HG02610 (cell line): Measurements from ENCODE around the gene STX17.
"Not testable (repeated sequence)": the region's sequence is repeated elsewhere in the genome, so short reads cannot be mapped to it uniquely, and the experiment has no call there.

ENCODE experiments used
- ATAC-seq: cut with Tn5 transposase; IDR thresholded peaks from one replicate; pipeline ENCODE4 v1.9.1; 2021; ENCODE audit warnings: mild to moderate bottlenecking, moderate library complexity; ENCODE audit not compliant: unreplicated experiment

STX17 gene

GRCh38 chr9:99966716-99967115 is 60.3 kb downstream of the STX17 start:
- ATAC-seq, result no peak

GRCh38 chr9:99967457-99967856 is 61.0 kb downstream of the STX17 start:
- no peak for ATAC-seq

DNA sequence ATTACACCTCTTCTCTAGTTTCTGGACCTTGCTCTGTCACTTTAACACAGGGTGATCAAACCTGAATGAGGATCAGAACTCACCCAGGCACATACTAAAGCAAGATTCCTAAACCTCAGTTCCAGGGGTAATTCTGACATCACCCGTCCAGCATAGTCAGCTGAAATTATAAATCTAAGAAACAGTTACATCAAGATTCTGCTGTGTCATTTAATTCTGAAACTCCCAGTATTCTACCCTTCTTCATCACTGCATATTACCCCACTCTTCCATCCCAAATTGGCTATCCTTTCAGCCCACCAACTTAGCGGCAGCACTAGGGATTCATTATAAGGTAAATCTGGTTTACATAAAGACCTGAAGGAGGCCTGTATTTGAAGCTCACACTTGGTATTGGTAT is 64.0 kb downstream of the STX17 start:
- ATAC-seq, result no peak

GRCh38 chr9:99971410-99971809 is 65.0 kb downstream of the STX17 start:
- ATAC-seq, result no peak

DNA sequence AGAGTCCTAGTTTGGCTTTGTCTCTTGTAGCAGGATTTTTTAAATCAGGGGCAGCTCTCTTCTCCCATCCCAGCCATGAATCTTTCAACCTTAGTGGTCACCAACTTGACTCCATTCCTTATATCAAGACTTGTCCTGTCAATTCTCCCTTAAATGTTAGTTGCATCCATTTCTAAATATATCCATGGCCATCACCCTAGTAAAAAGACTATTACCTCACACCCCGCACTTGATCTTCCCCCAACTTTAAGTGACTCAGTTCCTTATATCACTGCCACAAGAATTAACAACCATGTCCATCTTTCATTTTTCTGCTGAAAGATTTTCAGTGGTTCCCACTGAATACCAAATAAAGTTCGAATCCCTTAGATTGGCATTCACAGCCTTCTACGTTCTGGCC is 67.0 kb downstream of the STX17 start:
- no peak for ATAC-seq

DNA sequence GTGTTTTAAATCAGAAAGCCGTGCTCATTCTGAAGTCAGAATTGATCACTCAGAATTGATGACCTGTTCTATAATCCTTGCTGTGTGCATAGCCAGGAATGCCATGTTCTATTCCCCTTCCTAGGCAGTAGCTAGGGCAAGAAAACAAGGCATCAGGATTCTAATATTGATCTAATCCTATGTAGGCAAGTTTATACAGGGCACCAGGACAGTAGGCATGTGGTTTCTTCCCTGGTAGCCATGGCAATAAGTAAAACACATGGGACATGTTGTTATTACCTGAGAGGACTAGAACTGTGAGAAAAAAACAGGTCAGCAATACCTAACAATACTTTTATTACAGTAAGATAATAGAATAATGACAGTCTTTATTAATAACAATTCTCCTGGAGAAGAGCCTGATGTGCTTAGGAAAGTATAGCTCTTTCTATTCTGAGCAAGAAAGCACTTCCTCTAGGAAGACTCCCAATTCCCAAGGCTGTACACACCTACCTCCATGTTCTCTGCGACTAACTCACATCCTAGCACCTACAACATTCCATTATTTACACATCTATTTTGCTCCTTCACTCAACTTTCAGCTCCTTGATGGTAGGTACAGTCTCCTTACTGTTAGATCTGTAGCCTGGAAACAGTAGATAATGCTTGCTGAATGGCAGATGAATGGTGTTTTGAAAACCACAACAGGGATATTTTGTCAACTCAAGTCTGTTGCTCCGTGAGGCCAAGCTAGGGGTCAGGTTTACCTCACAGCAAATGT is 70.8 kb downstream of the STX17 start:
- ATAC-seq, result no peak

DNA sequence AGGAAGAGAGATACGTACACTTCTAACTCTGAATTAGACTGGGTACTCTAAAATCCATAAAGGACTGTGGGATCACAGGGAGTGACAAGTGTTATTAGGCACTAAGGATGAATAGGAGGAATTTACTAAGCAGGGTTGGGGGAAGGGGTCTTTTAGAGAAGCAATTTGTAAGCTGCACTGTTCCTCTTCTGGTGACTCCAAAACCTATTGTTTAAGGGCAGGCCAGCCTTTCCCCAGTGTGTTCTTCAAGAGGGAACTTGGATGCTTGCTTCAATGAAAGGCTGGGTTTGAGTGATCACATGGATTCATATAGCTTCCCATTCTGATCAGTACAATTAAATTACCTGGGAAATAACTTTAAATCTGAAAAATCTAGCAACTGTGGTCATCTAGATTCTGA is 71.8 kb downstream of the STX17 start:
- no peak for ATAC-seq

- ATAC-seq, result no peak
Observed at GRCh38 chr9:99980598-99980997, 74.1 kb downstream of the STX17 start.

DNA sequence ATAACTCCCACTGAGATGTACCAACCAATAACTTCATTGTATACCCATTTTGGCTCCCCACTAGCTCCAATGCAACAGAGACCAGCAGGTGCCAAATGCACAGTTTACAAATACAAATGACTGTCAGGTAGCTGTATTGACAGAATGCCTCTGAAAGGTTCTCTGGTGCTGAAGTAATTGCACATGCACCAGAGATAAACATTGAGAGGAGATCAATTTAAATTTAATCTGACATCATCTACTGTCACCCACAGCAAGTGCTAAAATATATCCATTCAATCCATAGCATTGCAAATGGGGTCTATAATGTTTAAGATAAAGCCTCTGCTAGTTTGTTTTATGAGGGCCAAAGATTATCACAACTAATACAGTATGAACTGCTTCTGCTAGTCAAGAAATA is 80.2 kb downstream of the STX17 start:
- ATAC-seq, result no peak

- ATAC-seq, result not testable (repeated sequence)
Observed at GRCh38 chr9:99990508-99990907, 84.1 kb downstream of the STX17 start.

DNA sequence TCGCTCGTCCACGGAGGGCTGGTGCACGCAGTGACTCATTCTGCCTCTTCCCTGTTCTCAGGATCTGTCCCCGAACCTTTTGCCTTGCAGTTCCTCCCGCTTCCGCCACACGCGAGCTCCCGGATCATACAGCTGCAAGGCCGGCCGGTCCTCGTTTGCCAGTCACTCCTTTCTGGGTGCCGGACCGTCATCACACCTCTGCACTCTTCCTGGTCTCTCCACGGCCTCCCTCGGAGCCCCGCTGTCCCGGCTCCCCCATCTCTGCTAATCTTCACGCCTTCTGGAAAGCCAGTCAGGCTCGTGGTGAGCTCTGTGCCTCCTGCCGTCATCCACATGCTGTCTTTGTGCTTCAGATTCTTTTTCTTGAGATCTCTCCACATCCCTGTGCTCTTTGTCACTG is 91.8 kb downstream of the STX17 start:
- no peak for ATAC-seq

- no peak for ATAC-seq
Observed at GRCh38 chr9:99998866-99999265, 92.4 kb downstream of the STX17 start.

DNA sequence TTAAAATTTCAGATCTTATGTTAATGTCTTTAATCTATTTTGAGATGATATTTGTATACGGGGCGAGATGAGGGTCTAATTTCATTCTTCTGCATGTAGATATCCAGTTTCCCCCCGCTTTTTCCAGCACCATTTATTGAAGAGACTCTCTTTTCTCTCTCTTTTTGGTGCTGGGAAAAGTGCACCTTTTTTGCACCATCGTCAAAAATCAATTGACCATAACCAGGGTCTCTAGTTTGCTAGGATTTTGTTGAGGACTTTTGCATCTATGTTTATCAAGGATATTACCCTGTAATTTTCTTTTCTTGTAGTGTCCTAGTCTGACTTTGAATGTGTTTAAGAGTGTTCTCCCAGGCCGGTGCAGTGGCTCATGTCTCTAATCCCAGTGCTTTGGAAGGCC is 93.3 kb downstream of the STX17 start:
- ATAC-seq, result no peak

GRCh38 chr9:100011062-100011681 is 104.7 kb downstream of the STX17 start:
- ATAC-seq, result no peak

- ATAC-seq, result no peak
Observed at GRCh38 chr9:100012279-100012678, 105.8 kb downstream of the STX17 start.

GRCh38 chr9:100013573-100013972 is 107.1 kb downstream of the STX17 start:
- no peak for ATAC-seq

- no peak for ATAC-seq
Observed at GRCh38 chr9:100014846-100015245, 108.4 kb downstream of the STX17 start.

GRCh38 chr9:100019541-100019940 is 113.1 kb downstream of the STX17 start:
- no peak for ATAC-seq
